ENCODE data around the gene CNP.

CNP gene

DNA sequence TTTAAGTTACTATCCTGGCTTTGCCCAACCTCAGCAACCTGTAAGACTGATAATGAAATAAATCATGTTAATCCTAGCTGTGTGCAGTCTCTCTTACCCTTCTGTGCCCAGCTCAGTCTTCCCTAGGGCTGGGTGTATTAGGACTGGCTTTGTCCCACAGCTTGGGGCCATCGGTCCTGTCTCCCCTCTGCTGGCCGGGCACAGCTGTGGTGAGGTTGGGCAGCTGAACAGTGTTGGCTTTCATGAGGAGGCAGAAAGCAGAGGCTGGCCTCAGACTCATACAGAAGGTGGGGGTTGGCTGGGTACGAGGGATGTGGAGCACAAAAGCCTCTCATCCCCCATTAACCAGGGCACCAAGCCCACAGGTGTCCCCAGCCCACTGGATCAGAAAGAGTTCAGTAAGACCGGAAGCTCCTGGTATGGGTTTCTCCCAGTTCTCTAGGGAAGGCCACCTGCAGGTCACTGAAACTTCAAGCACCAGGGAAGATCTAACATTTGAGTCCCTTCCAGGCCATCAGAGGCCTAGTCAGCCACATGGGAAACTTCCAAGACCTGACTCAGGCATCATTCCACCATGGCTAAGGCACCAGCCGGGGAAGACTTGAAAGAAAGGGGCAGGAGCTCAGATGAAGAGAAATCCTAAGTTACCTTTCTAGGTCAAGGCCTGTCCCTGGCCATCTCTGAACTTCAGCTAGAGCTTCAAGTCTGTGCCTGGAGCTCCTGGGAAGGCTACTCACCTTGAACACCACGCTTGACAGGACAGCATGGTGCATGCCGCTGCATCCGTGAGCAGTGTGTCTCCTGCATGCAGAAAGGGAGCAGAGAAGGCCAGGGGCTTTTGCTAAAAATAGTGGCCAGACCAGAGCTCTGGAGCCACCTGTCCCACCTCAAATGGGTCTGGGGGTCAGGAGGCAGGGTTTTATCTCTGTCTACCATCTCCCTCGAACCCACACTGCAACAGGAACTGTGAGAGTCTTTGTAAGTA lies 8.8 kb downstream of the CNP start:
- TF ChIP-seq RAD21 (IDR thresholded peaks at IDR 0.05; ENCODE audit: low read depth) (no peak), ZBTB7A (IDR thresholded peaks at IDR 0.05; ENCODE audit: low read depth) (no peak), TEAD4 (IDR thresholded peaks at IDR 0.05) (no peak), YY1 (IDR thresholded peaks at IDR 0.05; ENCODE audit: low read depth) (no peak), TAF1 (IDR thresholded peaks at IDR 0.05; ENCODE audit: low read depth) (no peak), NFIC (IDR thresholded peaks at IDR 0.05) (no peak), EGR1 (IDR thresholded peaks at IDR 0.05) (no peak), TCF12 (IDR thresholded peaks at IDR 0.05; ENCODE audit: low read depth) (no peak), CREB1 (IDR thresholded peaks at IDR 0.05; ENCODE audit: low read depth) (no peak), CEBPB (IDR thresholded peaks at IDR 0.05) (no peak), FOXM1 (IDR thresholded peaks at IDR 0.05; ENCODE audit: borderline replicate concordance, low read depth) (no peak), EP300 (IDR thresholded peaks at IDR 0.05; ENCODE audit: borderline replicate concordance) (no peak)
- TF ChIP-seq, protein P1, sequence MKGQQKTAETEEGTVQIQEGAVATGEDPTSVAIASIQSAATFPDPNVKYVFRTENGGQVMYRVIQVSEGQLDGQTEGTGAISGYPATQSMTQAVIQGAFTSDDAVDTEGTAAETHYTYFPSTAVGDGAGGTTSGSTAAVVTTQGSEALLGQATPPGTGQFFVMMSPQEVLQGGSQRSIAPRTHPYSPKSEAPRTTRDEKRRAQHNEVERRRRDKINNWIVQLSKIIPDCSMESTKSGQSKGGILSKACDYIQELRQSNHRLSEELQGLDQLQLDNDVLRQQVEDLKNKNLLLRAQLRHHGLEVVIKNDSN (IDR thresholded peaks at IDR 0.05): no peak
- TF ChIP-seq, protein P2, sequence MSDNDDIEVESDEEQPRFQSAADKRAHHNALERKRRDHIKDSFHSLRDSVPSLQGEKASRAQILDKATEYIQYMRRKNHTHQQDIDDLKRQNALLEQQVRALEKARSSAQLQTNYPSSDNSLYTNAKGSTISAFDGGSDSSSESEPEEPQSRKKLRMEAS (IDR thresholded peaks at IDR 0.05): no peak
- TF ChIP-seq, protein P3, sequence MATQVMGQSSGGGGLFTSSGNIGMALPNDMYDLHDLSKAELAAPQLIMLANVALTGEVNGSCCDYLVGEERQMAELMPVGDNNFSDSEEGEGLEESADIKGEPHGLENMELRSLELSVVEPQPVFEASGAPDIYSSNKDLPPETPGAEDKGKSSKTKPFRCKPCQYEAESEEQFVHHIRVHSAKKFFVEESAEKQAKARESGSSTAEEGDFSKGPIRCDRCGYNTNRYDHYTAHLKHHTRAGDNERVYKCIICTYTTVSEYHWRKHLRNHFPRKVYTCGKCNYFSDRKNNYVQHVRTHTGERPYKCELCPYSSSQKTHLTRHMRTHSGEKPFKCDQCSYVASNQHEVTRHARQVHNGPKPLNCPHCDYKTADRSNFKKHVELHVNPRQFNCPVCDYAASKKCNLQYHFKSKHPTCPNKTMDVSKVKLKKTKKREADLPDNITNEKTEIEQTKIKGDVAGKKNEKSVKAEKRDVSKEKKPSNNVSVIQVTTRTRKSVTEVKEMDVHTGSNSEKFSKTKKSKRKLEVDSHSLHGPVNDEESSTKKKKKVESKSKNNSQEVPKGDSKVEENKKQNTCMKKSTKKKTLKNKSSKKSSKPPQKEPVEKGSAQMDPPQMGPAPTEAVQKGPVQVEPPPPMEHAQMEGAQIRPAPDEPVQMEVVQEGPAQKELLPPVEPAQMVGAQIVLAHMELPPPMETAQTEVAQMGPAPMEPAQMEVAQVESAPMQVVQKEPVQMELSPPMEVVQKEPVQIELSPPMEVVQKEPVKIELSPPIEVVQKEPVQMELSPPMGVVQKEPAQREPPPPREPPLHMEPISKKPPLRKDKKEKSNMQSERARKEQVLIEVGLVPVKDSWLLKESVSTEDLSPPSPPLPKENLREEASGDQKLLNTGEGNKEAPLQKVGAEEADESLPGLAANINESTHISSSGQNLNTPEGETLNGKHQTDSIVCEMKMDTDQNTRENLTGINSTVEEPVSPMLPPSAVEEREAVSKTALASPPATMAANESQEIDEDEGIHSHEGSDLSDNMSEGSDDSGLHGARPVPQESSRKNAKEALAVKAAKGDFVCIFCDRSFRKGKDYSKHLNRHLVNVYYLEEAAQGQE (IDR thresholded peaks at IDR 0.05; ENCODE audit: low read depth): no peak

DNA sequence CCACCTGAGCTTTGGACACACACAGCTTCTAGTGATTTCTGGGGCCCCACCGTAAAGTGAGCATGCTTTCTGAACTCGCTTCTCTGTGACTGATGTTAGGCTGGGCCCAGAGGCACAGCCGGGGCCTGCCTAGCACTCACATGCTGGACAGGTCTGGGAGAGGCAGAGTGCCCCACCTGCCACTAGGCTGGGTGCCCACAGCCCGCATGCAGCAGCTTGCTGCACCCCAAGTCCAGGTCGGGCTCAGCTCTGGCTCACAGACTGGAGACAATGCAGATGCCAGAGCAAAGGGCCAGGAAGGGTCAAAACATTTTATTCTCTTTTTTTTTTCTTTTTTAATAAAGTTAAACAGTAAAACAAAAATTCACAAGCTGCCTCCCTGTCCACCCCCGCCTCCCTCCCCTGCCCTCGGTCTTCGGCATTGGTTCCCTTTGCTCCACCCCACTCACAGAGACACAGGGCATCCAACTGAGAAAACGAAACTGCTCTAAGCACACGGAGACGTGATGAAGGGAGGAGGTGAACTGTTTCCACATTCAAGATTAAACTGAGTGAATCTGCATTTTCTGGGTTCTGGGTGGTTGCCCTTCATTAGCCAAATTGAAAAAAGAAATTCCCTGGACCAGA lies 9.7 kb downstream of the CNP start:
- no peak for TF ChIP-seq TAF1 (IDR thresholded peaks at IDR 0.05; ENCODE audit: low read depth)
- no peak for TF ChIP-seq RAD21 (IDR thresholded peaks at IDR 0.05; ENCODE audit: low read depth)
- TF ChIP-seq, protein P2 (IDR thresholded peaks at IDR 0.05): no peak
- TF ChIP-seq CREB1 (IDR thresholded peaks at IDR 0.05; ENCODE audit: low read depth): no peak
- no peak for TF ChIP-seq ZBTB7A (IDR thresholded peaks at IDR 0.05; ENCODE audit: low read depth)
- no peak for TF ChIP-seq EGR1 (IDR thresholded peaks at IDR 0.05)
- TF ChIP-seq YY1 (IDR thresholded peaks at IDR 0.05; ENCODE audit: low read depth): no peak
- TF ChIP-seq, protein P3 (IDR thresholded peaks at IDR 0.05; ENCODE audit: low read depth): no peak
- no peak for TF ChIP-seq NFIC (IDR thresholded peaks at IDR 0.05)
- no peak for TF ChIP-seq TEAD4 (IDR thresholded peaks at IDR 0.05)
- no peak for TF ChIP-seq TCF12 (IDR thresholded peaks at IDR 0.05; ENCODE audit: low read depth)
- TF ChIP-seq FOXM1 (IDR thresholded peaks at IDR 0.05; ENCODE audit: borderline replicate concordance, low read depth): no peak
- TF ChIP-seq, protein P1 (IDR thresholded peaks at IDR 0.05): no peak
- no peak for TF ChIP-seq CEBPB (IDR thresholded peaks at IDR 0.05)
- no peak for TF ChIP-seq EP300 (IDR thresholded peaks at IDR 0.05; ENCODE audit: borderline replicate concordance)

DNA sequence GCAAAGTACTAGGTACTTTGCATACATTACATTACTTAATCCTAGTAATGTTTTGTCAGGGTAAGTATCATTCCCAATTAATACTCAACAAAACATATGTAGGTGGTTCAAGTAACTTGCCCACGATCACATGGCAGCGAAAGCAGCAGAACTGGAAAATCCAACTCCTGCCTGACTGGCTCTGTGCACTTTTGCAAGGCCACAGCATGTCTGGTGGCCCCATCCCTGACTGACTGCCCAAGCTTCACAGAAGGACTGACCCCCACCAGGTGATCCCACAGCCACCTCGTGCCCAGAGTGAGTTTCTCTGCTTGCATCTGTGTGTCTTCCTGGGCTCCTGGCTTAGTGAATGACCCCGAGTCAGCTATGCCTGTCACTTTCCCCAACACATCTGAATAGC lies 11.4 kb downstream of the CNP start:
- TF ChIP-seq, protein P1 (IDR thresholded peaks at IDR 0.05): peak; percentile 50; the same call in 1 of the 2 replicates
- TF ChIP-seq EP300 (IDR thresholded peaks at IDR 0.05; ENCODE audit: borderline replicate concordance): no peak
- TF ChIP-seq, protein P2 (IDR thresholded peaks at IDR 0.05): peak; percentile 42

DNA sequence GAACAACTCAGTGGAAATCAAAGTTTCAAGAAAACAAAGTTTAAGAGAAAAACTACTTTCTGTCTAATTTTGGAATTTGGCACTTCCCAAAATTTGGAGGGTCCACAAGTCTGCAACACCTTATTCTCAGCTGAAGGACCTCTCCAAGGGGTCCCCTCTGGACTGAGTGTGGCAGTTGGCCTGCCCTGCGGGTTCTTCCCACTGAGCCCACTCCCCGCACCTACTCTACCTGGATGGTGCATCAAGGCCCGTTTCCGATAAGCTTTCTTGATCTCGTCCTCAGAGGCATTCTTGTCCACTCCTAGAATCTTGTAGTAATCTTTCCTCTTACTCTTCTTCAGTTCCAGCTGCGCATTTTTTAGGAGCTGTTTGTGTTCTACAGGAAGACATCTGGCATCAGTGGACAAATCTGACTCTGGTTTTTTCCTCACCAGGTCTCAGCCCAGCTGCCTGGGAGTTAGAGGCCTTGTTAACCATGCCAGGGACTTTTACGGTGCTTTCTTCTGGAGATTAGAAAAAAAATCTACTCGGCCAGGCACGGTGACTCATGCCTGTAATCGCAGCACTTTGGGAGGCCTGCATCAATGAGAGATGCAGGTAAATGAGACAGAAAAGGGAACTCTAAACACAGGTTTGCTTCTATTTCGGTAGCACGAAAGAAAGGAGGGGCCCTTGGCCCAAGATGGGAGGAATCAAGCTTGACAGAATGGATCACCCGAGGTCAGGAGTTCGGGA lies 15.6 kb downstream of the CNP start:
- no peak for TF ChIP-seq TEAD4 (IDR thresholded peaks at IDR 0.05)
